Astrocyte of the spinal cord (primary cell): ENCODE results near the gene DLX2.
"Not testable (repeated sequence)": the region's sequence is repeated elsewhere in the genome, so short reads cannot be mapped to it uniquely, and the experiment has no call there.

Experiments
- DNase-seq: peaks from one replicate; pipeline ENCODE4 v3.0.0; 2011; ENCODE audit warnings: low read depth, low spot score
- H3K4me3 ChIP-seq: 2 replicates; pipeline ENCODE4 v1.5.1; 2011; ENCODE audit warnings: low read depth, mild to moderate bottlenecking, low read length, moderate library complexity
- in situ Hi-C: cut with HindIII; loops from 2 replicates; pipeline ENCODE4 v1.10.0; 2017; ENCODE audit warnings: low sequenced_read_pairs
- TF ChIP-seq, protein P1 (sequence below): IDR thresholded peaks from 2 replicates; pipeline ENCODE4 v1.5.1; 2012; ENCODE audit warnings: low read depth, mild to moderate bottlenecking, low read length, inconsistent platforms

DLX2 gene

DNA sequence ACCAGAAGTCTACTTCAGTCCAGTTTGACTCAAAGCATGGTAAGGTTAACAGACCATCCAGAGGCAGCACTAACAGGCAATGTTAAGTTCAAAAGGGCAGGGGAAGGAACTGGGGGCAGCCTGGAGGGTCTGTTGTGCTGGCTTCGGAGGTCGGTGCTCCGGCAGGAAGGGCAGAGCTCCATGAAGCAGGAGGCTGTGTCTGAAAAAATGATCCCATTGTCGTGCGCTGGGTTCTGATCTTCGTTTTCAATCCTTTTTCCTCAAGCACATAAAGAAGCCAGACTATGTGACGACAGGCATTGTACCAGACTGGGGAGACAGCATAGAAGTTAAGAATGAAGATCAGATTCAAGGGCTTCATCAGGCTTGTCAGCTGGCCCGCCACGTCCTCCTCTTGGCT, 39.3 kb downstream of the DLX2 start:
- TF ChIP-seq, protein P1, sequence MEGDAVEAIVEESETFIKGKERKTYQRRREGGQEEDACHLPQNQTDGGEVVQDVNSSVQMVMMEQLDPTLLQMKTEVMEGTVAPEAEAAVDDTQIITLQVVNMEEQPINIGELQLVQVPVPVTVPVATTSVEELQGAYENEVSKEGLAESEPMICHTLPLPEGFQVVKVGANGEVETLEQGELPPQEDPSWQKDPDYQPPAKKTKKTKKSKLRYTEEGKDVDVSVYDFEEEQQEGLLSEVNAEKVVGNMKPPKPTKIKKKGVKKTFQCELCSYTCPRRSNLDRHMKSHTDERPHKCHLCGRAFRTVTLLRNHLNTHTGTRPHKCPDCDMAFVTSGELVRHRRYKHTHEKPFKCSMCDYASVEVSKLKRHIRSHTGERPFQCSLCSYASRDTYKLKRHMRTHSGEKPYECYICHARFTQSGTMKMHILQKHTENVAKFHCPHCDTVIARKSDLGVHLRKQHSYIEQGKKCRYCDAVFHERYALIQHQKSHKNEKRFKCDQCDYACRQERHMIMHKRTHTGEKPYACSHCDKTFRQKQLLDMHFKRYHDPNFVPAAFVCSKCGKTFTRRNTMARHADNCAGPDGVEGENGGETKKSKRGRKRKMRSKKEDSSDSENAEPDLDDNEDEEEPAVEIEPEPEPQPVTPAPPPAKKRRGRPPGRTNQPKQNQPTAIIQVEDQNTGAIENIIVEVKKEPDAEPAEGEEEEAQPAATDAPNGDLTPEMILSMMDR, result no peak
- H3K4me3 ChIP-seq, result no peak overlapping the region
- no peak for DNase-seq
- in situ Hi-C loops, result no loop called here

DNA sequence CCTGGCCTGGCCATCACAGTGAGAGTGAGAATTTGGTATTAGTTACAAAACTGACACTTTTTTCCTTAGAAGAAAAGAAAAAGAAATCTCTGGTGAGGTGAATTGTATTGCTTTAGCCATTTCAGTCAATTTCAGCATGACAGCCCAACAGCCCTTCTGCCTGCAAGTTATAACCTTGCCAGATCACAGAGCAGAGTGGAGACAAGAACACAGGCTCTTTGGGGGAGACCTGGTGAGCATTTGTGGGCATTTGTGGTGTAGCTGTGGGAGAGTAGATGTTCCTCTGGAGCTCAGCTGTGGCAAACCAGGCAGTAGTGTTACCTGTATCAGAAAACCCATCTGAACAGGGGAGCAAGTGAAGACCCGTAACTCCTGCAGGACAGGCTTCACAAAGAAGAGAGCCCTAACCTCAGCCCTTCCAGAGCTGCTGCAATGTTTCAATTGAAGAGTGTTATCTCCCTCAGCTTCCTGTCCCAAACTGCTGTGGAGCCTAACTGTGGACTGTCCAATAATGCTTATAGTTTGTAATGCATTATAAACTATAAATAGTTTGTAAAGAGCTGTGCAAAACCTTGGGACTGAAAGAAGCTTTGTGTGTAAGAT, 40.2 kb downstream of the DLX2 start:
- TF ChIP-seq, protein P1, result no peak
- in situ Hi-C loops, result no loop called here
- H3K4me3 ChIP-seq, result no peak overlapping the region
- no peak for DNase-seq

- in situ Hi-C loops, result not testable (repeated sequence)
Observed at GRCh38 chr2:172060118-172060517, 42.6 kb downstream of the DLX2 start.

DNA sequence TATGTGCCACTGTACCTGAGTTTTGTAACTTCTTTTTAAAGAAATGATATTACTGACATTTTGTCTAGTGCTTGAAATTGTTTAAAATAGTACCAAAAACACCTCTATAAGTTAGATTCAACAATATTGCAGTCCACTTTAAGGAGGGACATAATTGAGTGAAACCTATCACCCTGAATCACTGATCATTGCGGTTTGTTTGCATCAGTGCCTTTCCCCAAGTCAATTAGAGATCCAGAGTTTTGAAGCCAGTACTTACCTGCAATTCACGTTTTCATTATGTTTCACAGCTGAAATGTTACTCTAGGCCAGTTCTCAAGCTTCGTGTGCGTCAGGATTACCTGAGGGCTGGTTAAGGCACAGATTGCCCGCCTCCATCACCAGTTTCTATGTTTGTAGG, 44.0 kb downstream of the DLX2 start:
- no peak for DNase-seq
- in situ Hi-C loops, result no loop called here
- TF ChIP-seq, protein P1, result no peak
- no peak overlapping the region for H3K4me3 ChIP-seq

More at GRCh38 chr2:172060118-172060517, 42.6 kb downstream of the DLX2 start:
- DNase-seq, H3K4me3 ChIP-seq: not testable (repeated sequence)

DNA sequence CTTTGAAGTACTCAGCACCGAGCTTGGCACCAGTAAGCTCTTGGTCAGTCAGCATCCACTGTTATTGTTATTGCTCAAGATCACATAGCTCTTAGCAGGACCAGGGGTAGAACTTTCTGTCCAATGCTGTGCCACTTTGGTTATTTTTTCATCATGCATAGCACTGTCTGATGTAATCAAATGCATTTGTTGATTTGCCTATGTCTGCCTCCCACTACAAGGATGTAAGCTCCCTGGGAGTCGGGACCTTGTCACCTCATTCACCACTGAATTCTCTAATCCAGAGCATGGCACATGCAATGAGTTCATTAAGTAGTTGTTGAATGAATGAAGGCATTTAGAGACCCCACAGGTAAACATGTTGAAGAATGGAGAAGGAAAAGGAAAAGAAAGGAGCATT, 46.4 kb downstream of the DLX2 start:
- DNase-seq, result no peak
- TF ChIP-seq, protein P1, result no peak
- no peak overlapping the region for H3K4me3 ChIP-seq
- in situ Hi-C loops, result no loop called here

GRCh38 chr2:172053486-172053885, 49.2 kb downstream of the DLX2 start:
- H3K4me3 ChIP-seq, result no peak overlapping the region
- DNase-seq, result no peak
- in situ Hi-C loops, result no loop called here
- TF ChIP-seq, protein P1, result no peak

DNA sequence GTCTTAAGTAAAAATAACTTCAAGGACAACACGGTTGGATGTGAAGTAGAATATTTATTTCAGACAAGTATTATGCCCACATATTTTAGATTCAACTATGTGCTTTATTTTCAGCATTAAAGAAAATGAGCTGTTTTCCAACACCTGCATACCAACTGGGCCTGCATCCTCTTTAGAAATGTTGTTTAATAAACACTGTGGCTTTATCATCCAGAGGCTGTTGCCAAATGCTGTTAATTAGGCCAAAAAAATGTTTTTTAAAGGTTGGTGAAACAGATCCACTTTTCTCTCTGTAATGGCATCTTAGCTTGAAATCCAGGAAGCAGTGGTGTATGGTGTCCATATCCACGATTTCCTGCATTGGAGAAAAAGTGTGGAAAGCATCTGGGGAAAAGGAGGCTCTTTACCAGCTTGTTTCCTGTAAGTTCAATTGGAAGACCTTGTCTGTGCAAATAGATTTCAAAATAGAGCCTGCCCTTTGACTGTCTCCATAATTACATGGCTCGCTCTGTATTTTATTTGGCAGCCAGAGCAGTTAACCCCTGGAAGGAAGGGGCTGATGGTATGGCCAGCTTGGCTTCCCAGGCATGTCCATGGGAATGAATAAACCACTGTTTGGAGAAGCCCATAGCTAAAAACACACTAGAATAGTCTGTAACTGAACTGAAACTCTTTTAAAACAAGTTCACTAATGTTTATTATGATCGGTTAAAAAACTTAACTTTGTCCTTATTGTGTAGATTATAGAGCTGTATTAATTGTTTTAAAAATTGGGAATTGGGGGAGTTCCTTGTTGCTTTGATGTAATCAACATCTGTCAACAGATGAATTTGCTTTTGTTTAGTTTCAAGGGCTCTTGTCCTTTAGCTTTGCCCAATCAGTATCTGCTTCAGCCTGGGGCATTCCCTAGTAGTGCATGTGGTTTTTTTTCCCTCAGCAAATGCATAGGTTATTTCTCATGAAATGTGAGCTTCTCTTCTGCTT, 50.4 kb downstream of the DLX2 start:
- in situ Hi-C loops, result no loop called here
- peak; percentile 26 for DNase-seq
- TF ChIP-seq, protein P1, result no peak
- H3K4me3 ChIP-seq, result no peak overlapping the region
